IMR-90 (cell line): ENCODE data around the gene PDE8B. TPM values are rescaled to one million over a fixed set of nuclear protein-coding genes. Genes with fewer than 3 reads are reported as not detected.

Experiments used
- ATAC-seq: fragments of 200-7000 bp; cut with Tn5 transposase; 2 replicates; pipeline ENCODE4 v1.9.1; 2020; ENCODE audit warnings: low read depth, mild to moderate bottlenecking, moderate library complexity
- BruUV-seq: library from RNA; stranded (reverse); fragments of 400-500 nt; replicated peaks from 2 replicates; lab custom pipeline; 2021; lab: Mats Ljungman, UMichigan
- CTCF ChIA-PET: fragments of 300-600 bp; formaldehyde crosslinking; extraction: SDS; loops from one replicate; lab custom pipeline; 2021; ENCODE audit warnings: antibody characterized with exemption; lab: Yijun Ruan, JAX
- POLR2A ChIA-PET: fragments of 300-600 bp; sonication (Branson Sonifier 250); formaldehyde crosslinking; loops from one replicate; lab custom pipeline; 2022; ENCODE audit warnings: antibody characterized with exemption; ENCODE audit not compliant: unreplicated experiment; lab: Charles Lee
- DNase-seq: peaks from one replicate; pipeline ENCODE4 v3.0.0; 2013
- H2AFZ ChIP-seq: replicated peaks from 2 replicates; pipeline ENCODE3; 2013; ENCODE audit warnings: low read length, mild to moderate bottlenecking; ENCODE audit not compliant: poor library complexity
- H2AK5ac ChIP-seq: 2 replicates; pipeline ENCODE4 v1.6.1; 2013; ENCODE audit warnings: low read depth, low read length, inconsistent platforms
- H2AK9ac ChIP-seq: replicated peaks from 2 replicates; pipeline ENCODE3; 2013; ENCODE audit warnings: mild to moderate bottlenecking, low read depth, low read length, moderate library complexity; ENCODE audit not compliant: poor library complexity
- H2BK120ac ChIP-seq: 2 replicates; pipeline ENCODE4 v1.6.1; 2013; ENCODE audit warnings: low read depth, low read length, inconsistent platforms
- H2BK15ac ChIP-seq: 3 replicates; pipeline ENCODE4 v1.6.1; 2013; ENCODE audit warnings: low read depth, low read length, inconsistent platforms
- H2BK20ac ChIP-seq: 2 replicates; pipeline ENCODE4 v1.6.1; 2013; ENCODE audit warnings: low read depth, mild to moderate bottlenecking, inconsistent platforms, low read length, moderate library complexity
- H2BK5ac ChIP-seq: 2 replicates; pipeline ENCODE4 v1.6.1; 2013; ENCODE audit warnings: mild to moderate bottlenecking, low read depth, low read length, inconsistent platforms; ENCODE audit not compliant: poor library complexity, severe bottlenecking
- H3K14ac ChIP-seq: replicated peaks from 2 replicates; pipeline ENCODE4 v1.6.1; 2013; ENCODE audit warnings: low read depth, low read length, inconsistent platforms
- H3K18ac ChIP-seq: 2 replicates; pipeline ENCODE4 v1.6.1; 2013; ENCODE audit warnings: low read depth, low read length, control low read depth
- H3K23ac ChIP-seq: 2 replicates; pipeline ENCODE4 v1.6.1; 2013; ENCODE audit warnings: low read depth, low read length, inconsistent platforms
- H3K27ac ChIP-seq: 2 replicates; pipeline ENCODE4 v1.5.1; 2013; ENCODE audit warnings: mild to moderate bottlenecking, control low read depth, low read length; ENCODE audit not compliant: insufficient read depth
- H3K27me3 ChIP-seq: 2 replicates; pipeline ENCODE4 v1.6.1; 2013; ENCODE audit warnings: low read length; ENCODE audit not compliant: control insufficient read depth, insufficient read depth
- H3K36me3 ChIP-seq: 2 replicates; pipeline ENCODE4 v1.6.1; 2013; ENCODE audit warnings: low read length, mixed read lengths; ENCODE audit not compliant: control insufficient read depth, insufficient read depth
- H3K4ac ChIP-seq: 2 replicates; pipeline ENCODE4 v1.6.1; 2013; ENCODE audit warnings: low read depth, low read length, inconsistent platforms
- H3K4me1 ChIP-seq: 2 replicates; pipeline ENCODE4 v1.6.1; 2013; ENCODE audit warnings: low read length, mixed read lengths; ENCODE audit not compliant: control insufficient read depth, insufficient read depth
- H3K4me2 ChIP-seq: 2 replicates; pipeline ENCODE4 v1.6.1; 2013; ENCODE audit warnings: low read depth, mild to moderate bottlenecking, control low read depth, low read length, moderate library complexity
- H3K4me3 ChIP-seq: 2 replicates; pipeline ENCODE4 v1.5.1; 2013; ENCODE audit warnings: low read depth, mild to moderate bottlenecking, control low read depth, low read length, moderate library complexity; ENCODE audit not compliant: insufficient read depth
- H3K56ac ChIP-seq: 2 replicates; pipeline ENCODE4 v1.6.1; 2013; ENCODE audit warnings: low read length, inconsistent platforms; ENCODE audit not compliant: insufficient read depth; ENCODE audit errors: extremely low read depth
- H3K79me1 ChIP-seq, 2 experiments: 2 replicates each; pipeline ENCODE4 v1.6.1; 2013; ENCODE audit warnings: low read length in 2 of 2, inconsistent platforms in 1 of 2, low read depth in 1 of 2
- H3K9ac ChIP-seq: 2 replicates; pipeline ENCODE4 v1.6.1; 2013; ENCODE audit warnings: low read depth, low read length, control low read depth
- H3K9me1 ChIP-seq: 2 replicates; pipeline ENCODE4 v1.6.1; 2013; ENCODE audit warnings: low read length, inconsistent platforms; ENCODE audit not compliant: insufficient read depth
- H3K9me3 ChIP-seq: 2 replicates; pipeline ENCODE4 v1.6.1; 2013; ENCODE audit warnings: low read length; ENCODE audit not compliant: control insufficient read depth, insufficient read depth
- H4K20me1 ChIP-seq: 2 replicates; pipeline ENCODE4 v1.6.1; 2013; ENCODE audit warnings: low read length, inconsistent platforms; ENCODE audit not compliant: insufficient read depth
- H4K5ac ChIP-seq: 2 replicates; pipeline ENCODE4 v1.6.1; 2013; ENCODE audit warnings: mild to moderate bottlenecking, low read depth, low read length, control low read depth
- H4K8ac ChIP-seq, 2 experiments: 2 replicates each; pipeline ENCODE4 v1.6.1; 2013; ENCODE audit warnings: low read depth in 2 of 2, low read length in 2 of 2, control low read depth in 1 of 2, inconsistent platforms in 1 of 2
- H4K91ac ChIP-seq: 2 replicates; pipeline ENCODE4 v1.6.1; 2013; ENCODE audit warnings: low read depth, low read length, inconsistent platforms; ENCODE audit not compliant: insufficient read depth
- CHD1 ChIP-seq: IDR thresholded peaks from 2 replicates; pipeline ENCODE4 v1.6.1; 2012; ENCODE audit warnings: low read depth, low read length, improper control_type of control experiment
- ELK1 ChIP-seq: fragments of 150-350 bp; IDR thresholded peaks from 2 replicates; pipeline ENCODE4 v1.6.1; 2016; ENCODE audit warnings: low read depth, mild to moderate bottlenecking, low read length, moderate library complexity, borderline replicate concordance
- RFX5 ChIP-seq: IDR thresholded peaks from 2 replicates; pipeline ENCODE4 v1.8.0; 2012; ENCODE audit warnings: low read depth, mild to moderate bottlenecking, low read length, moderate library complexity
- WGBS, 2 experiments: methylation state at CpG; one replicate each; pipeline versions ENCODE4 v1.1.5 to v1.1.7; 2013; ENCODE audit warnings: missing lambda C conversion rate in 2 of 2; ENCODE audit not compliant: insufficient read length in 1 of 2; ENCODE audit errors: extremely low coverage in 2 of 2; 5-methylcytosine and 5-hydroxymethylcytosine counted together
- dilution Hi-C: fragments of 300-500 bp; cut with HindIII; formaldehyde crosslinking; loops from one replicate; pipeline ENCODE4 v1.14.3; 2018; ENCODE audit warnings: low sequenced_read_pairs; ENCODE audit not compliant: unreplicated experiment
- in situ Hi-C: fragments of 300-500 bp; cut with MboI; formaldehyde crosslinking; loops from 3 replicates; pipeline ENCODE4 v1.14.3; 2019; ENCODE audit warnings: low sequenced_read_pairs, inconsistent platforms, mixed read lengths
- intact Hi-C: fragments of 100-400 bp; cut with micrococcal nuclease; formaldehyde crosslinking; loops from 2 replicates; pipeline ENCODE4 v1.10.0; 2022
- polyA plus RNA-seq, 3 experiments: library from polyadenylated mRNA; depleted of rRNA; stranded (reverse); fragments of >200 nt; gene quantifications; 2 replicates each; pipeline ENCODE4 v1.2.3, GENCODE V29; 2012; ENCODE audit warnings: low replicate concordance in 1 of 3
- total RNA-seq: library from RNA; depleted of rRNA; stranded (reverse); fragments of >200 nt; gene quantifications from 2 replicates; pipeline ENCODE4 v1.2.3, GENCODE V29; 2012

Gene PDE8B
- total and polyA plus RNA-seq, 2 of the 4 experiments (the other 2 are of a cell fraction), result under 0.01 to 0.03 TPM

GRCh38 chr5:77305222-77305846, 94.9 kb downstream of the PDE8B start:
- Histone ChIP-seq H2AK9ac (no peak overlapping the region), H3K9me3 (no peaks in the 10 kb centered on the region), H3K4me3 (no peak overlapping the region), H3K27ac (no peak overlapping the region), H3K79me1 (no peaks in the 10 kb centered on the region), H3K36me3 (no peaks in the 10 kb centered on the region), H3K4ac (peak overlapping the region; percentile 53), H2BK120ac (peak overlapping the region; percentile 32; the same call in 1 of the 2 replicates), H3K9ac (no peak overlapping the region), H2AFZ (peak overlapping the region; percentile 13), H2AK5ac (peak overlapping the region; percentile 58), H3K14ac (peak overlapping the region; percentile 85; the same call in 1 of the 2 replicates), H3K4me2 (no peak overlapping the region), H3K9me1 (peaks cover 17% of the 10 kb centered on the region; the same call in 1 of the 2 replicates), H3K23ac (no peak overlapping the region), H3K4me1 (peaks cover 13% of the 10 kb centered on the region), H2BK5ac (no peak overlapping the region), H4K8ac (peak overlapping the region in 1 of 2 experiments; percentile 30; a peak in 1 of 4 replicates), H4K5ac (no peak overlapping the region), H2BK15ac (peak overlapping the region; percentile 54; the same call in 2 of the 3 replicates), H3K56ac (no peak overlapping the region), H4K91ac (no peak overlapping the region), H4K20me1 (no peaks in the 10 kb centered on the region), H3K27me3 (no peaks in the 10 kb centered on the region; the same call in 1 of the 2 replicates), H2BK20ac (peak overlapping the region; percentile 82), H3K18ac (no peak overlapping the region)
- intact Hi-C loops (loop anchor here (10.0 kb wide), 1 partner anchor 1679 kb away; the partner anchor contains the start of gene ARSB), in situ Hi-C loops (no loop called here), dilution Hi-C loops (no loop called here)
- DNase-seq (no peak), ATAC-seq (no peak)
- TF ChIP-seq ELK1, result no peak
- no peak for TF ChIP-seq RFX5
- no peak for TF ChIP-seq CHD1
- WGBS, 2 experiments, result 100% methylated on average over 1 of the region's 2 CpGs; no CpG with 5 or more reads in 1 of the 2 experiments
- BruUV-seq, result no TSS peak
- ChIA-PET POLR2A (no interaction called here), CTCF (interaction anchor here (0.5 kb wide), 1 partner anchor 205 kb away, joined by 5 read pairs; no protein-coding TSS in a partner anchor)
